ENCODE data around the gene MORN5. TPM values are rescaled to one million over a fixed set of nuclear protein-coding genes. Genes with fewer than 3 reads are reported as not detected.

The MORN5 gene
- total RNA-seq, 1 experiment from 2014 or later: not detected

DNA sequence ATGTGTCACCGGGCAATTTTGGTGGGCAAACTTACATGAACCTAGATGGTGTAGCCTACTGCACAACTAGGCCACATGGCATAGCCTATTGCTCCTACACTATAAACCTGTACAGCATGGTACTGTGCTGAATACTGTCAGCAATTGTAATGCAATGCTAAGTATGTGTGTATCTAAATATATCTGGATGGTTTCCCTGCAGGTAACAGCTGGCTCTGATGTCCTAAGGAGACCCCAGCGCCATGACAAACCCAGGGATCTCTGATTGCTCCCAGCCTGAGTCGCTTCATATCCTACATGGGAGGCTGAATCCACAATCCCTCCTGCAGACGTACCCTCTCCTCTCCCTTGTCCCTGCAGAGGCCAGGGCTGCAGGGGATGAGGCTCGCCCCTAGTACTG, 40.0 kb upstream of the MORN5 start:
- ATAC-seq (no peak), DNase-seq (ENCODE audit: low read depth, low spot score) (no peak)
- no peaks in the 10 kb centered on the region for H3K36me3 ChIP-seq (ENCODE audit: control insufficient read depth, insufficient read depth, low read length)
- no peak overlapping the region for H3K27ac ChIP-seq (ENCODE audit: low read length)
- no TSS peak for BruUV-seq (replicated peaks)
- no peaks in the 10 kb centered on the region for H3K4me1 ChIP-seq (ENCODE audit: control insufficient read depth, insufficient read depth, low read length)
- CTCF ChIA-PET: no interaction called here
- H3K27me3 ChIP-seq (ENCODE audit: control insufficient read depth, insufficient read depth, low read length): no peaks in the 10 kb centered on the region
- intact Hi-C loops (cut with micrococcal nuclease; ENCODE audit: unreplicated experiment) (loop anchor here (10.0 kb wide), 1 partner anchor 695 kb away; no protein-coding TSS in a partner anchor), in situ Hi-C loops (cut with HindIII; ENCODE audit: low pct_unique_long_range_greater_than_20kb, low sequenced_read_pairs) (no loop called here)
- TF ChIP-seq, protein P1, sequence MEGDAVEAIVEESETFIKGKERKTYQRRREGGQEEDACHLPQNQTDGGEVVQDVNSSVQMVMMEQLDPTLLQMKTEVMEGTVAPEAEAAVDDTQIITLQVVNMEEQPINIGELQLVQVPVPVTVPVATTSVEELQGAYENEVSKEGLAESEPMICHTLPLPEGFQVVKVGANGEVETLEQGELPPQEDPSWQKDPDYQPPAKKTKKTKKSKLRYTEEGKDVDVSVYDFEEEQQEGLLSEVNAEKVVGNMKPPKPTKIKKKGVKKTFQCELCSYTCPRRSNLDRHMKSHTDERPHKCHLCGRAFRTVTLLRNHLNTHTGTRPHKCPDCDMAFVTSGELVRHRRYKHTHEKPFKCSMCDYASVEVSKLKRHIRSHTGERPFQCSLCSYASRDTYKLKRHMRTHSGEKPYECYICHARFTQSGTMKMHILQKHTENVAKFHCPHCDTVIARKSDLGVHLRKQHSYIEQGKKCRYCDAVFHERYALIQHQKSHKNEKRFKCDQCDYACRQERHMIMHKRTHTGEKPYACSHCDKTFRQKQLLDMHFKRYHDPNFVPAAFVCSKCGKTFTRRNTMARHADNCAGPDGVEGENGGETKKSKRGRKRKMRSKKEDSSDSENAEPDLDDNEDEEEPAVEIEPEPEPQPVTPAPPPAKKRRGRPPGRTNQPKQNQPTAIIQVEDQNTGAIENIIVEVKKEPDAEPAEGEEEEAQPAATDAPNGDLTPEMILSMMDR (IDR thresholded peaks at IDR 0.05): no peak
- no peak for TF ChIP-seq TCF7L2 (IDR thresholded peaks at IDR 0.05; ENCODE audit: low read depth, low read length)
- no peak overlapping the region for H3K4me3 ChIP-seq (ENCODE audit: low read depth in 2 of 2, low read length in 2 of 2)
- H3K9me3 ChIP-seq (ENCODE audit: control insufficient read depth, insufficient read depth, low read depth, low read length): no peaks in the 10 kb centered on the region
- POLR2A ChIA-PET: no interaction called here

DNA sequence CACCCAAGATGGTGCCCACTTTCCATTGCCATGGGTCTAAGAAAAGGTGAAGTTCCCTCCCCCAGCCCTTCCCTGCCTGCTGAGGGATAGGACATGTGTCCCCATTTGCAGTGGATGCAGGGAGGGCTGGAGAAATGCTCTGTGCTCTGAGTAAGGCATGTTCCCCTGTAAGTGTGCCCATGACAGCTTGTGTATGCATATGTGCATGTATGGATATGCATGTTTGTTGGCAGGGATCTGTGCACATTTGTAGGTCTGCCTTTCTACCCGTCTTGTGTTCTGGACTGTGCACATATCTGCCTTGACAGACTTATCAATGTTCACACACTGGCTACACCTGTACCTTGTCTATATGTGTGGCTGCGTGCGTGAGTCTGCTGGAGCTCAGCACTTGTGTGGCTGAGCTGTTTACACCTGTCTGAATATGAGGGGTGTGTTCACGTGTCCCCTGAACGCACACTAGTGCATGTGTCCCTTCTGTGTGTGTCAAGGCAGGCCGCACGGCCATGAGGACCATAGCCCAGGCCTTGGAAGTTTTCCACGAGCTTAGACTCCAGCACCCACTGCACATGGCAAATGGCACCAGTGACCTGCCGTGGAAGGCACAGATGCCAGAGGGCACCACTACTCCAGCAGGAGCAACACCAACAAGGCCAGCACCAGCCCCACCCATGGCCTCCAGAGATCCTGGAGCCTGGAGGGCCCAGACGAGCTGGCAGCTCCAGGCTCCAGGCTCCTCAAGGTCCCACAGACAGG, 39.2 kb upstream of the MORN5 start:
- intact Hi-C loops (cut with micrococcal nuclease; ENCODE audit: unreplicated experiment) (loop anchor here (10.0 kb wide), 1 partner anchor 694 kb away; no protein-coding TSS in a partner anchor), in situ Hi-C loops (cut with HindIII; ENCODE audit: low pct_unique_long_range_greater_than_20kb, low sequenced_read_pairs) (no loop called here)
- BruUV-seq (replicated peaks): no TSS peak
- H3K9me3 ChIP-seq (ENCODE audit: control insufficient read depth, insufficient read depth, low read depth, low read length): no peaks in the 10 kb centered on the region
- H3K4me1 ChIP-seq (ENCODE audit: control insufficient read depth, insufficient read depth, low read length): no peaks in the 10 kb centered on the region
- H3K4me3 ChIP-seq (ENCODE audit: low read depth in 2 of 2, low read length in 2 of 2): no peak overlapping the region
- DNase-seq (ENCODE audit: low read depth, low spot score) (no peak), ATAC-seq (no peak)
- no peaks in the 10 kb centered on the region for H3K36me3 ChIP-seq (ENCODE audit: control insufficient read depth, insufficient read depth, low read length)
- H3K27me3 ChIP-seq (ENCODE audit: control insufficient read depth, insufficient read depth, low read length): no peaks in the 10 kb centered on the region
- H3K27ac ChIP-seq (ENCODE audit: low read length): no peak overlapping the region
- POLR2A ChIA-PET: no interaction called here
- TF ChIP-seq POLR2AphosphoS5 (IDR thresholded peaks at IDR 0.05; ENCODE audit: low read depth, low read length) (no peak), SIN3A (IDR thresholded peaks at IDR 0.05; ENCODE audit: borderline replicate concordance, insufficient read depth, low read depth, low read length) (no peak), TCF7L2 (IDR thresholded peaks at IDR 0.05; ENCODE audit: low read depth, low read length) (no peak), REST (IDR thresholded peaks at IDR 0.05; ENCODE audit: insufficient read depth in 1 of 2, low read depth in 2 of 2, low read length in 1 of 2) (no peak)
- TF ChIP-seq, protein P1 (IDR thresholded peaks at IDR 0.05): no peak
- CTCF ChIA-PET: interaction anchor here (0.5 to 1.4 kb wide), 2 partner anchors 21 to 337 kb away, joined by 4 to 11 read pairs; no protein-coding TSS in a partner anchor

All from Panc1 (cell line).